HTR-8/SVneo (cell line): ENCODE results near the gene ATP8A2.

ENCODE experiments used
- DNase-seq: peaks from one replicate; pipeline ENCODE4 v3.0.0; 2011; ENCODE audit warnings: low spot score, mixed read lengths; ENCODE audit not compliant: insufficient read length
- FAIRE-seq: peaks from 2 replicates; lab custom pipeline; 2011; peaks lifted over from hg19 to GRCh38; lab: Jason Lieb, UNC

The ATP8A2 gene

DNA sequence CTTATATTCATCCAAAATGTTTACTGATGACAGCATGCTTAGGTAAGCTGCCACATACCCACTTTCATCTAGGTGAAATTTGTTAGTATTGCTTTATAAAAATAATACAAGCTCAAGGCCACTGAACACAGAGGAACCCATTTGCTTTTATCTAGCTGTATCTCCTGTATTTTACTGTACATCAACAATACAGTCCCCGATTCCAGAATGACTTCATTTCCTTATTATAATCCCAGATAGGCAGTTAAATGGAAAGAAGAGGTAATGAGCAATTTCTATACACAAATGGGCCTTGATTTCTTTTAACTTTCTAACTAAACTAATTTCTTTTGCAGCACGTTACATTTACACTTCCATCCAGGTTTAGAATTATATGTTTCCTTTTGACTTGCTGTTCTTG, 593.8 kb downstream of the ATP8A2 start:
- no peak for DNase-seq
- no peak for FAIRE-seq

DNA sequence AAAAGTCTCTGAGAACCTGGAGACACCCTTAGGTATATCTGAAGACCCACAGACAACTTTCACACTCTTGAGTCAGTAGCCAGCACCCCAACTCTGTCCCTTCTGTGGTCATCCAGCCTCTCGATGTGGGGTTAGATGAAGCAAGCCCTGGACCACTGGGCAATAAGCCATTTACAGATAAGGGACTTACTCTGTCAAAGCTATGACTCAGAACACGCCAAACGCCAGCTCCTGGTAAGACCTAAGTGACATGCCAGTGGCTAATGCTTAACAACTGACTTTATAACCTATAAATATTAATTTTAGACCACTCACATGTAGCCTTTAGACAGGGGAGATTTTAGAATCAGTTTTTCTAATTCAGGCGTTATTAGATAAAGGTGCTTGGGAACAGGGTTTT, 594.3 kb downstream of the ATP8A2 start:
- DNase-seq, result no peak
- FAIRE-seq, result no peak

GRCh38 chr13:25967144-25967543, 595.4 kb downstream of the ATP8A2 start:
- FAIRE-seq (no peak), DNase-seq (no peak)

DNA sequence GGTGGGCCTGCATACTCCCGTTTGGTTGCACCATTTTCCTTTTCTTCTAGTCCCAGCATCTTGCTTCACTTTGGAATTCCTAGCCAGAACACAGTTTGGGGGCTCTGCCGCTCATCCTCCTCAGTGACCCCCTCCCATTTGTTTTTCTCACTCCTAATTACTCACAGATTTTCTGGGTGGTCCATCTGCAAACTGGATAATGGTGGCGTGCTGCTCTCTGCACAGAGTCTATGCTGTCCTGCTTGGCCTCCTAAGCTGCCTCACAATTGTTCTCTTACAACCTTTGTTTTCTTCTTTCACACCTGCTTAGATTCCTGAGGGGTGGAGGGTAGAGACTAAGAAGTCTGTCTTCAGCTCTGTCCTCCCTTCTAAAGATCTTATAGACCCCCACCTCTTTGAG, 599.3 kb downstream of the ATP8A2 start:
- DNase-seq (no peak), FAIRE-seq (no peak)

- FAIRE-seq (no peak), DNase-seq (no peak)
Measured at GRCh38 chr13:25971459-25972145, 599.8 kb downstream of the ATP8A2 start.

GRCh38 chr13:25973085-25973484, 601.3 kb downstream of the ATP8A2 start:
- FAIRE-seq (no peak), DNase-seq (no peak)

- FAIRE-seq (no peak), DNase-seq (no peak)
Measured at GRCh38 chr13:25973576-25973975, 601.8 kb downstream of the ATP8A2 start.

DNA sequence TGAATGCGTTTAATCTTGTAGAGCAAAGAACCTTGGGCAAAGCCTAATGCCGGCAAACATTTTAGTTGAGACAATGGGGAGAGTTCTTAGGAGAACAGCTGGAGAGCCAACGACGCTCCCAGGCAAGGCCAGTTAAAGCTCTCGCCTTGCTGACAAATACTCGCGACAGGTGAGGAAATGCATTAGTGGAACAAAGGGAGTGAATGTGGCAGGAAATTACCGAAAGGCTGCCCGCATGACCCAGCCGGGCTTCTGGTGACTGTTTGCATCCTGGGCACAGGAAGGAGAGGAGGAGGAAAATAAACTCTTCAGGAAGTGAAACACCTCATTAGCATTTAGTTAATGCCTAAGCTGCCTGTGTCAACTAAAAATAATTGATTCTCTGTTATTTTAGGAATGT, 605.4 kb downstream of the ATP8A2 start:
- no peak for DNase-seq
- FAIRE-seq, result no peak

DNA sequence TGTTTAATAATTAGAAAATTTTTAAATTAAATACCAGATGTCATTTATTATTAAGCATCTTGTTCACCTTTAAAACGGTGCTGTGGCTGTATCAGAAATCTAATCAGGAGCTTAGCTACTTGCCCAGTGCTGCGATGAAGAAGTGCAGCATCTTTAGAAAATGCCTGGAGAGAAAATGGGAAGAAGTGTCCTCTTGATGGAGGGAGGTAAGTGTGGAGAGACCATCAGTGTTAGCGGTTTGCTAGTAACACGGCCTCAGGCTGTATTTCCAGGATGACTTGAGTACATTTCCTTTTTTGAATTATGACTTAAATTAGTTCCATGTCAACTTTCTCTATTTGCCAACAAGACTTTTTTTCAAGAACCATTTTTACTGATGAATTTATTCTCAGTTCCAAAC, 605.9 kb downstream of the ATP8A2 start:
- DNase-seq (no peak), FAIRE-seq (no peak)

GRCh38 chr13:25978961-25979360, 607.2 kb downstream of the ATP8A2 start:
- DNase-seq (no peak), FAIRE-seq (no peak)

- DNase-seq, result no peak
- no peak for FAIRE-seq
Measured at GRCh38 chr13:25979371-25979770, 607.6 kb downstream of the ATP8A2 start.

DNA sequence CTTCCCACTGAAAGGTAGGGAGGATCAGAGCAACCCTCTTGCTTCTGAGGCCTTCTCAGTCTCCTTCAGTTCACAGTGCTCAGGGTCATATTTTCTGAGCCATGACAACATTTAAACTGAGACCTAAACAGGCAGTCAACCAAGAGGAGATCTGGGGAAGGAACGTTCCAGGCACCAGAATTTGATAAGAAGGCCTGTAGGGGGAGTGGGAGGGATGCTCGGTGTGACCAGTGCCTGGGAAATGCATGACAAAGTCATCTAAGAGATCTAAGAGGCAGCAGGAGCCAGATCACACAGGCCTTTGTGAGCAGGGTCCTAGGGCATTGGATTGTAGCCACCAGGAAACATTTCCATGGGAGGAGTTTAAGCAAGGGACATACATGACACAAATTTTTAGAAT, 608.5 kb downstream of the ATP8A2 start:
- FAIRE-seq, result no peak
- DNase-seq, result no peak

- FAIRE-seq, result no peak
- no peak for DNase-seq
Measured at GRCh38 chr13:25981060-25981459, 609.3 kb downstream of the ATP8A2 start.

DNA sequence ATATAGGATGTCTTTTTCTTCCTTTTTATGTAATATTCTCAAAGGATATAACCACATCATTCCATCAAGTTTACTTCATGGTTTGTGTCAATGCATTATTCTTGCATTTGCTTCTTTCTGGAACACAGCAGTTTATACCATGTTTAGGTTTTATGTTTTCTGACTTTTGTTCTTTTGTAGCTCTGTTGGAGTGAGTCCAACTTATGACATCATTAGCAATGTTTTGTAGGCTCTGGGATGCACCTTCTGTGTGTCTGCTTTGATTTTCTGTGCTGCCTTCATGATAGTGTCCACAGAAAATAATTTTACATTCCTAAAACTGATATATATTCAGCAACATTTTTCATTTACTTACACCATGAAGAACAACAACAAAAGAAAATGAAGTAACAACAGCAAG, 611.1 kb downstream of the ATP8A2 start:
- FAIRE-seq, result no peak
- DNase-seq, result no peak

DNA sequence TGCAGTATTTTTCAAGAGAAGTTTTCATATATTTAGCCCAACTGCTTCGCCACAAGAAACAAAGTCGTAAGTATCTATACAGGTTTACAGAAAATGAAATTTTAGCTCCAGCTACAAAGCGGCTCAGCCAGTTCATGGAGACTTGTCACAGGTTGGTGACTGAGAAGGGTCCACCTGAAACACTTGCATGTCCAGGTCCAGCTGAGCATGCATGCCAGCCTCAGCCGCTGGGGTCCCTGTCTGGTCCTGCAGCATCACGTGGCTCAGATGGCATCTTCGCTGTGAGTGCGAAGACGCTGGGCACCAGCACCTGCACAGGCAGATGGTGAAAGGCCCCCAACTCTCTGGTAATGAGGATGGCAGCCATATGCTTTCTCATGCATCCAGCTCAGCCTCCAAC, 616.2 kb downstream of the ATP8A2 start:
- no peak for DNase-seq

GRCh38 chr13:25988661-25989060, 616.9 kb downstream of the ATP8A2 start:
- DNase-seq (no peak), FAIRE-seq (no peak)

More for the DNA sequence above, 616.2 kb downstream of the ATP8A2 start:
- FAIRE-seq, result no peak

DNA sequence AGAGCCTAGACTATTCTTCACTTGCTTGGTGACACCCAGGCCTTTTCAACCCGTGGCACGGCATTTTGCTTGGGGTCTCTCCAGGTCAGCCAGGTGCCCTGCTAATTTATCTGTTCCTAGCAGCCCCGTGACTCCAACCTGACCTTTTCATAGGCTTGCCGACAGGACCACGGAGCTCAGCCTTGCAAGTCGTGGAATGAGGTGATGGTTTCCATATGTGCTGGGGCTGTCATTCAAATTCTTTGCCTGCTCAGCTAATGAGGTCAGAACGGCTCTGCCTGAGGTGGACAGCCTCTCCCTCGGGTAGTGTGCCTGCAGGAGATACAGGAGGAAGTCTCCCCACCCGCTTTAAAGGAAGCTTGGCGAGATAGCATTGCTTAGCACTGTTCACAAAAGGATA, 619.0 kb downstream of the ATP8A2 start:
- FAIRE-seq, result no peak
- peak; percentile 29 for DNase-seq

GRCh38 chr13:25992076-25992475, 620.3 kb downstream of the ATP8A2 start:
- FAIRE-seq (no peak), DNase-seq (no peak)

- DNase-seq, result no peak
- no peak for FAIRE-seq
Measured at GRCh38 chr13:26007261-26008125, 635.7 kb downstream of the ATP8A2 start.

DNA sequence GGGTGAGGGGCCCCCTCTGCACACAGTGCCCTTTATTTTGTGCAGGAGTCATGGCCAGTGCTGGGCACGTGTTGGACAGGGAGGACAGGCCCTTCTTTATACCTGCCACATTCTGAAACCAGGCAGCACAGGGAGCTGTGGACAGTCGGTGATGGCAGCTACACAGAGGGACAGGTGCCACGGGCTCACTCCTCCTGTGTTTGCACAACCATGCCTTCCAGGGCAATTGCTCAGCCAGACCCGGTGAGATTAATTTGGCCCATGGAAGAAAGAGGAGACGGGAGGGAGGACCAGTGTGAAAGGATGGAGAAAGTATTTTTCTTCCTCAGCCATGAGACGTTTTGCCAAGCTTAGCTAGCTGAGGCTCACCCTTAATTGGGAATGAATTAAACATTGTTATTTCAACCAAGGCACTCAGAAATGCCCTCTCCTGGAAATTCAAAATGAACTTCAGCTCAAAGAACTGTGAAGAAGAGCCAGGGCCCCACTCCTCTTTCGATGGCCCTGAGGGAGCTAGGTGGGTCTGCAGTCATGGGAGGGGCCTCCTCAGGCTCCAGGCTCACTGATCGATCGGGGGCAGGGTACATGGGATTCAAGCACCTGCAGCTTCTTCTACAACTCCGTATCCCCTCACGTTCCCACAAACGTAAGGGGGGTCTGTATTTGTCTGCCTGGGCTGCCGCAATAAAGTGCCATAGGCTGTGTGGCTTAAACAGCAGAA, 638.9 kb downstream of the ATP8A2 start:
- no peak for FAIRE-seq

GRCh38 chr13:26011208-26011573, 639.4 kb downstream of the ATP8A2 start:
- DNase-seq, result no peak
- FAIRE-seq, result no peak

More for the DNA sequence above, 638.9 kb downstream of the ATP8A2 start:
- DNase-seq, result no peak
